Stromal cell of bone marrow (primary cell): Measurements from ENCODE around the gene FGF7.
"Not testable (repeated sequence)": the region's sequence is repeated elsewhere in the genome, so short reads cannot be mapped to it uniquely, and the experiment has no call there.

Experiments used
- DNase-seq: peaks from one replicate; pipeline ENCODE4 v3.0.0-alpha.2; 2012; ENCODE audit warnings: low read depth

Gene FGF7

DNA sequence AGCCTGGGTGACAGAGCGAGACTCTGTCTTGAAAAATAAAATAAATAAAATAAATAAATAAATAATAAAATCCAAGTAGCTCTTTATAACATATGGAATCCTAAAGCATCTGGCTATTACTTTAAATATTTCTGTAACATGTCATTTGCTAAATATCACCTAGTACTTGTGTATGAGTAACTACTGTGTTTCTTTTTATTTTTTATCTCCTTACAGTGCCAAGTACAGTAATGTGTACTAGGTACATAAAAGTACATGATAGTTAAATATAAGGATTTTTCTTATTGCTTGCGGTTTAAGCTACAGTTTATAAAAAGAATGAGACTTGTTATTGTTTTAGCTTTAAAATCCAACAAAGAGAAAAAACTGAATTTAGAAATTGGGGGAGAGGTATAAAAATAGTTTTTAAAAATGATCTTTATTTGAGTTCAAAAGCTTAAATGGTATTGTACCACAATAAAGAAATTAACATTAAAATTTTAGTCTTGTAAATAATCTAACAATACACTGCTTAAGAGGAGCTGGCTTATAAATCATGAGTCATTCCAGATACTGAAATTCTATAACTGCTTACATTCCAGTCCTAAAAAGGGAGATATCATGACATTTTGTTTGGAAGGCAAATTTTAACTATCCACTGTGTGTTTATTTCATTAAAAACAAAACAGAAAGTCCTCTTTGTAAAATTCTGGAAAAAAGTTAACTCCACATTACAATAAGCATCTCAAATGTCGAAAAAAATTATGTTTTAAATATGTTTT lies 73.1 kb downstream of the FGF7 start:
- DNase-seq: no peak

- DNase-seq: no peak
Observed at GRCh38 chr15:49501586-49501985, 78.5 kb downstream of the FGF7 start.

DNA sequence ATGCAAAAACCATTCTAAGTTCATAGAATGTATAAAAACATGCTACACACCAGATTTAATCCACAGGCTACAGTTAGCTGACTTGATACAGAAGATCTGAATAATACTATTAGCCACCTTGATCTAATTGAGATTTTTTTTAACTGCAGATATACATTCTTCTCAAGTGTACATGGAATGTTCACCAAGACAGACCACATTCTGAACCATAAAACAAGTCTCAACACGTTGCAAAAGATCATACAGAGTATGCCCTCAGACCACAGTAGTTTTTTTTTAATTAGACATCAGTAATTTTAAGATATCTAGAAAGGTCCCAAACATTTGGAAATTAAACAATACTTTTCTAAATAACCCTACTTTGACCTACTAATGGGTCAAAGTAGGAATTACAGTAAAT lies 83.3 kb downstream of the FGF7 start:
- no peak for DNase-seq

GRCh38 chr15:49507261-49507660 lies 84.2 kb downstream of the FGF7 start:
- no peak for DNase-seq

DNA sequence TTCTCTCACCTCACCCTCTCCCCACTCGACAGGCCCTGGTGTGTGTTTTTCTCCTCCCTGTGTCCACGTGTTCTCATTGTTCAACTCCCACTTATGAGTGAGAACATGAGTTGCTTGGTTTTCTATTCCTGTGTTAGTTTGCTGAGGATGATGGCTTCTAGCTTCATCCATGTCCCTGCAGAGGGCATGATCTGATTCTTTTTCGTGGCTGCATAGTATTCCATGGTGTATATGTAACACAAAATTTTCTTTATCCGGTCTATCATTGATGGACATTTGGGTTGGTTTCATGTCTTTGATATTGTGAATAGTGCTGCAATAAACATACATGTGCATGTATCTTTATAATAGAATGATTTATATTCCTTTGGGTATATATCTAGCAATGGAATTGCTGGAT lies 89.7 kb downstream of the FGF7 start:
- DNase-seq: not testable (repeated sequence)

GRCh38 chr15:49521802-49522201 lies 98.8 kb downstream of the FGF7 start:
- DNase-seq: no peak

- DNase-seq: no peak
Observed at GRCh38 chr15:49528289-49528688, 105.2 kb downstream of the FGF7 start.

DNA sequence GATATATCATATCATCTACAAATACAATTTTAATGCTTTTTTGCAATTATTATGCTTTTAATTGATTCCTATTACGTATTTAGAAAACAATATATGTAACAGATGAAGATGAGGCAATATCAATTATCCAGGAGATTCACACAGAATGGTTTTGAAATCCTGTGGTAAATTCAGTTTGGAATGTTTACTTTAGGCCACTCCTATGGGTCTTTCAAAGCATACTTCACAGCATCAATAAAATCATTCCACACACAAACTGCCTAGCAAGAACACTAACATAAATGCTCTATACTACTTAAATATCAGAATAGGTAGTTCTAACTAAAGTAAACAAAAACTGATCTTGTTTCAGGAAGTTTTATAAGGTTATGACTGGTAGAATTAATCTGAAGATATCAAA lies 107.0 kb downstream of the FGF7 start:
- no peak for DNase-seq
